HG02623 (cell line): ENCODE measurements around the gene TEX13D.

Experiments
- ATAC-seq: cut with Tn5 transposase; IDR thresholded peaks from one replicate; pipeline ENCODE4 v1.9.1; 2021; ENCODE audit warnings: moderate library complexity; ENCODE audit not compliant: unreplicated experiment

Gene TEX13D

DNA sequence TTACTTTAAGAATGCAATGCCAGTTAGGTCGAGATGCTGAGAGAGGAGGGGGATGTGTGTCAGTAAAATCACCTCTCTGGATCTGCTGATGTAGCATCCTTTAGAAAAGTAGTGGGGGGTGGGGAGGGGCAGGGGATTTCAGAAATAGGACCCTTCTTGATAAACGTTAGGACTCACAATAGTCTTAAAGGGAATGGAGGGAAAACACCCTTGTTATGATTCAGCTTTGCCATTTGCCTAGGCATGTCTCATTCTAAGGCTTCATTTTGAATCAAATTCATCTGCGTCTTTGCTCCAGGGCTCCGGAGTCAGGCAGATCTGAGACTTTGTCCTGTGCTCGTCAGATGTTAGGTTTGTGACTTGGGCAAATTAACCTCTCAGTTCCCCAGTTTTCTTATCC lies 14.8 kb downstream of the TEX13D start:
- ATAC-seq = no peak

DNA sequence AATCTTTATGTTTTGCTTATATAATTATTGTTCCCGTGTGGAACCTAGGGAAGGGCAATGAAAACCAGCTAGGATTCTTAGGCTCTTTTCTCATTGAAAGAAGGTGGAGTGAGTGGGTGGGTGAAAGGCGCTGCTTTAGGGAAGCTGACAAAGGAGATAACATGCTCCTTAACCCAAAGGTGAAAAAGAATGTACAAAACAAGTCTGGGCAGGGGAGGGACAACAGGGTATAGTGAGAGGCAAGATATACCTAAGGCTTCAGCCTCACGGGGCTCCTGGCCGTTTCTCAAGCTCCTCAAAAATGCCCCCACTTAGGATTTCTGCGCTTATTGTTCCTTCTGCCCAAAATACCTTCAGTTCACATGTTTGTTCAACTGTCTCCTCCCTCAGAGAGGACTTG lies 15.7 kb downstream of the TEX13D start:
- no peak for ATAC-seq

DNA sequence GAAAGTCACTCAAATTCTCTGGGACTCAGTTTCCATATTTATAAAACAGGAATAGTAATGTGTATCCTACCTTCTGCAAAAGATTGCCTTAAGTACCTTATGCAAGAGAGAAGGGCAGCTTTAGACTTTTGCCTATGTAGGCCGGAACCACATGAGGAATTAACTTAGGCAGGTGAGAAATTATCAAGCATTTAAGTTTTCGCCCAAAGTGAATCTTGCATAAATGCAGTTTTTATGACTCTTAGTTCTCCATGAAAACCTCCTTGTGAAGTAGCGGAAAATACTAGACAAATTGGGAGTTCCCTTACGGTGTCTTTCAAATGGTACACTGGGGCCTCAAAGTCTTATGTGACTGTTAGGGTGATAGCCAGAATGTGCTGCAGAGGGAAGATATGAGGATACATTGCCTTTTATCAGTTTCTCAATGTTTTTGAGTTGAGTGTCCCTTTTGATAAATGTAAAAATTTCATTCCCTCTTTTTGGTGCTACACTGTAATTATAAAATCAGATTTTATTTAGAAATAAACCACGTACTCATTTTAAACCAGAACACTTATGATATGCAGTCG lies 16.5 kb downstream of the TEX13D start:
- ATAC-seq = no peak

DNA sequence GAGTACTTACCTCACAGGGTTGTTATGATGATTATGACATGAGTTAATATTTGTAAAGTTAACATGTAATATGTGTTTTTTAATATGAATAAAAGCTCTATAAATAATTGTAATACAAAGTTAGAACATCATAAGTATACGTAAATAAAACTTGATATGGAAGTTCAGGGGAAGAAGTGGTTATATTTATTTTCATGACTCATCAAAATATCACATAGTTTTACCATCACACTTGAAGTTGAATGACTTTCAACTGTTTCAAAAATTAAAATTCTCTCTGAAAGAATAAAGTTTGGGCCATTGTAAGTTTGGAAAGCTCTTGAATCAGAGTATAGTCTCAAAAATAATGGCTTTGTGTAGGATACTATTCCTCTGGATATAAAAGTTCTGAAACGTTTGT lies 22.2 kb downstream of the TEX13D start:
- no peak for ATAC-seq

DNA sequence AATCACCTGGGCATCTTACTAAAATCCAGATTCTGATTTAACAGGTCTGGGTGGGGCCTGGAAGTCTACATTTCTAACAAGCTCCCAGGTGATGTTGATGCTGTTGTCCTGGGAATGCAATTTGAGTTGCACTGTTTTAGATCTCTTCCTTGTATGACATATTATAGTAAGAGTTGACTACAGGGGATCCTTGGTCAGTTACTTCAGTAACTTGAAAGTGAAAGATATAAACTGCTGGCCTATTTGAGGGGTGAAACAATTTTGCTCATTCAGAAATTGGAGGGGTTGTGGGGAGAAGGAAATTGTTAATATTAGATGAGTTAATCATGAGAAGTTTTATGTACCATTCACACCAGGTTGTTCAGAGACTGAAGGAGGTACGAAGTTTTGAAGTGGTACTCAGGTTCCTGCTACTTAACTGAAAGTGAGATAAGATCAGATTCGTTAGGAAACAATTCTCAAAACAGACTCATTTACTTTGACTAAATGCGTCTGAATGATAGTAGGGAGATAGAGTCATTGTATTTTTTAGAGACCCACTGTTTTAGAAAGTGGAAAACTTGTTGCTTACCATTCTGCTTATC lies 26.4 kb downstream of the TEX13D start:
- no peak for ATAC-seq

DNA sequence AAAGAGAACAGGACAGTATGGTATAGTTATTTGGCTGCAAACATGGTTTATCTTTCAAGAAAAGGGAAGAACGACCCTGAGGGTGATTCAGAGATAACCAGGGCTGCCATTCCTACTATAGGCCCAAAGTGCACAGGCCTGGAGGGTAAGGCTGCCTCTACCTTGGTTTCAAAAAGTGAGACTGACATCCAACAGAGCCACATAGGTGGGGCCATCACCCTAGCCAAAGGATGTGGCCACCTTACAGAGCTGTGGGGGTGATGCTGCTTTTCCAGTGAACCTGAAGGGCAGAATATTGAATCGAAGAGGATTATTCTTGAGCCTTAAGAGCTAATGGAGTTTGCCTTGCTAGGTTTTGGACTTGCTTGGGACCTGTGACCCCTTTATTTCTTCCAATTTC lies 29.6 kb downstream of the TEX13D start:
- no peak for ATAC-seq

DNA sequence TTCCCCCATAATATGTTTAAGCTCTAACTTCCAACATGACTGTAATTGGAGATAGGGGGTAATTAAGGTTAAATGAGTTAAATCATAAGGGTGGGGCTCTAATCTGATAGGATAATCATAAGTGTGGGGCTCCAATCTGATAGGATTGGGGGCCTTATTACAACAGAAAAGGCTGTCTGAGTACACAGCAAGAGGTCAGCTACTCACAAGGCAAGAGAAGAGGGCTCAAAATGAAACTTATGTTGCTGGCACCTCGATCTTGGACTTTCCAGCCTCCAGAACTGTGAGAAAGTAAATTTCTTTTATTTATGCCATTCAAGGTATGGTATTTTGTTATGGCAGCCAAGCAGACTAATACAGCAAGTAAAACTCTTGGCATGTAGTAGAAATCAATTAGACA lies 30.3 kb downstream of the TEX13D start:
- no peak for ATAC-seq

DNA sequence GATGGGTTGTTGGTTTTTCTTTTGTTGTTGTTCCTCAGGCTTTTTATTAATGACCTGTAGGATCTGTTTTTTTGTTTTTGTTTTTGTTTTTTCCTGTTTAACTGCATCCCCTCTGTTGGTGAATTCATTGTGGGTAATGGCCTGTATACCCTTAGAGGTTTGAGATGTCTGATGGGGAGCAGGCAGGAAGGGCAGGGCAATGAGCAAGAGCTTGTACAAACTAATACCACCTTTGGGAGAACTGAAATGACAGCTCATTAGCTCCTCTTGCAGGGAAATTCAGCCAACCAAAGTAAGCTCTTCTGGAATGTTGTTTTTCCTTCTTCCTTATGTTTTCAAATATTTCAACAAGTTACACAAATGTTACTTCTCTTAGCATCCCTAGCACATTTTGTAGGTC lies 37.3 kb downstream of the TEX13D start:
- ATAC-seq = no peak

DNA sequence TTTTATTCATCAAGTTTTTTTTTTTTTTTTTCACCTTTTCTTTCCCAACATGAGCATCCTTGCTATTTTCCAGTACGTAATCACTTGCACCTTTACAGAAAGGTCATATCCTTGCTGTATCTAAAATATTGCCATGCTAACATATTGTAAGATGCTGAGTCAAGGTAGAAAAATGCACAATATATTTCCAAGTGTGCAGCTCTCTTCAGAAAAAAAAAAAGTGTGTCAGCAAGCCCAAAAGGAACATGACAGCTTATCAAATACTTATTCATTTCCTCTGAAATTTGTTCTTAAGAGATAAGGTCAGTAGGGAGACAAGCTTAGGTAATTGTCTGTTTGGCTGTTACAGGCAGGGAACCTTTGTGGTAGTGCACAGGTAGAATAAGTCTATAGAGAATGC lies 40.9 kb downstream of the TEX13D start:
- ATAC-seq = no peak

DNA sequence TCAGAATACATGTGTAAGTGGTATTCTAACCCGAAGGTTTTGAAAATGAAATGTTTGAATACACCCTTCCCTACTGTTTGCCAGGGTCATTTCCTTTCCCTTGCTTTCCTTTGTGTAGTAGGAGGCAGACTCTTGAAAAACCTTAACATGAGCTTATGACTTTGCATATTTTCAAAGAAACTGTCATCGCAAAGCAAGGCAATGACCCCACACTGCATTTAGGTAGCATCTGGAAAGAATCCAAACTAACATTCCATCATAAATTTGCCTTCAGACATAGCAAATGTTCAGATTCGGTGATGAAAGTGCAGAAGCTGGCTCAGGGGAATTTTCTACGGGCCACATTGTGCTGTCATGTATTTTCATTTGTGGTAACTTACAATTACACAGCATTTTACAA lies 46.2 kb downstream of the TEX13D start:
- no peak for ATAC-seq

DNA sequence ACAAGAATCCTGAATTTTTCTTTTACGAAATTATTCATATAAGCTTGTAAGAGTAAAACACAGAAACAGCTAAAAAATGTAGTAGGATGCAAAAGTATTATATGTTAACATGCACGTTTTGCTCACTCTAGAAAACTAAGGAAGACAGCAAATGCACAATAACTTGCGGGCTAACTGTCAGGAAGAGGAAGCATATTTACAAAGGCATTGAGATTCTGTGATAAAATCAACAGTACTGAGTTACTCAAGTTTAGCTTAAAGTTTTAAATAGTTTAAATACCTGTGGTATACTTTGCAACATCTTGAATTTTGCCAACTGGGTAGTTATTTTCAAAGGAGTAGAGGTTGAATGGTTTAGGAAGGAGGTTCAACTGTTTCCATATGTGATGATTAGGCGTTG lies 50.9 kb downstream of the TEX13D start:
- no peak for ATAC-seq

DNA sequence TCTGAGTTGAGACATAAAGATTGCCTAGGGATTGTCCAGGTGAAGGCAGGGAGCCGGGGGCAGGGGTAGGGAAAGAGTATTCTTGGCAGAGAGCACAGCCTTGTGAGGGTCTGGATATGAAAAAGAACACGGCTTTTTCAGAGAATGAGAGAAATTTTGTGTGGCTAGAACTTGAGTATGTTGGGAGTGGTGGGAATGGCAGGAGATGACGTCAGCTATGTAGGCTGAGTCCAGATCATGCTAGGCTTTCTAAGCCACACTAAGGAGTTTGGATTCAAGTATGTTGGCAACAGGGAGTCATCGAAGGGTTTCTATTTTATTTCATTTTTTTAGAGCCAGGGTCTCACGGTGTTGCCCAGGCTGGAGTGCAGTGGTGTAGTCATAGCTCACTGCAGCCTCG lies 53.9 kb downstream of the TEX13D start:
- ATAC-seq = no peak
